ENCODE measurements around the gene KCNN3.
A peak's percentile ranks its signal among the peaks of the same experiment; 100 is the strongest.

Gene KCNN3

GRCh38 chr1:154860156-154860870, 9.8 kb downstream of the KCNN3 start:
- DNase-seq: no peak

- DNase-seq: no peak
Measured at GRCh38 chr1:154859786-154860155, 10.3 kb downstream of the KCNN3 start.

GRCh38 chr1:154859151-154859785, 10.8 kb downstream of the KCNN3 start:
- no peak for DNase-seq

- DNase-seq: no peak
Measured at GRCh38 chr1:154857441-154858215, 12.5 kb downstream of the KCNN3 start.

- no peak for DNase-seq
Measured at GRCh38 chr1:154857022-154857421, 13.1 kb downstream of the KCNN3 start.

GRCh38 chr1:154856544-154856943, 13.5 kb downstream of the KCNN3 start:
- no peak for DNase-seq

- DNase-seq: no peak
Measured at GRCh38 chr1:154856049-154856448, 14.0 kb downstream of the KCNN3 start.

- no peak for DNase-seq
Measured at GRCh38 chr1:154855186-154855851, 14.8 kb downstream of the KCNN3 start.

- DNase-seq: no peak
Measured at GRCh38 chr1:154852845-154853244, 17.2 kb downstream of the KCNN3 start.

- DNase-seq: no peak
Measured at GRCh38 chr1:154851392-154852177, 18.5 kb downstream of the KCNN3 start.

GRCh38 chr1:154849645-154850131, 20.4 kb downstream of the KCNN3 start:
- peak in 1 of 2 donors; percentile 23 for DNase-seq

- DNase-seq: no peak
Measured at GRCh38 chr1:154848983-154849382, 21.1 kb downstream of the KCNN3 start.

- no peak for DNase-seq
Measured at GRCh38 chr1:154847891-154848290, 22.2 kb downstream of the KCNN3 start.

GRCh38 chr1:154846565-154847442, 23.3 kb downstream of the KCNN3 start:
- no peak for DNase-seq

GRCh38 chr1:154845879-154846278, 24.2 kb downstream of the KCNN3 start:
- DNase-seq: no peak

GRCh38 chr1:154845174-154845573, 24.9 kb downstream of the KCNN3 start:
- DNase-seq: no peak

- no peak for DNase-seq
Measured at GRCh38 chr1:154844297-154844681, 25.8 kb downstream of the KCNN3 start.

- DNase-seq: no peak
Measured at GRCh38 chr1:154843636-154844296, 26.3 kb downstream of the KCNN3 start.

- no peak for DNase-seq
Measured at GRCh38 chr1:154842635-154843034, 27.4 kb downstream of the KCNN3 start.

- no peak for DNase-seq
Measured at GRCh38 chr1:154841384-154841783, 28.7 kb downstream of the KCNN3 start.
